ENCODE results near the gene ANKS4B. TPM values are rescaled to one million over a fixed set of nuclear protein-coding genes. Genes with fewer than 3 reads are reported as not detected.

The ANKS4B gene
- total RNA-seq, 1 experiment from 2014 or later, result 0.09 TPM

DNA sequence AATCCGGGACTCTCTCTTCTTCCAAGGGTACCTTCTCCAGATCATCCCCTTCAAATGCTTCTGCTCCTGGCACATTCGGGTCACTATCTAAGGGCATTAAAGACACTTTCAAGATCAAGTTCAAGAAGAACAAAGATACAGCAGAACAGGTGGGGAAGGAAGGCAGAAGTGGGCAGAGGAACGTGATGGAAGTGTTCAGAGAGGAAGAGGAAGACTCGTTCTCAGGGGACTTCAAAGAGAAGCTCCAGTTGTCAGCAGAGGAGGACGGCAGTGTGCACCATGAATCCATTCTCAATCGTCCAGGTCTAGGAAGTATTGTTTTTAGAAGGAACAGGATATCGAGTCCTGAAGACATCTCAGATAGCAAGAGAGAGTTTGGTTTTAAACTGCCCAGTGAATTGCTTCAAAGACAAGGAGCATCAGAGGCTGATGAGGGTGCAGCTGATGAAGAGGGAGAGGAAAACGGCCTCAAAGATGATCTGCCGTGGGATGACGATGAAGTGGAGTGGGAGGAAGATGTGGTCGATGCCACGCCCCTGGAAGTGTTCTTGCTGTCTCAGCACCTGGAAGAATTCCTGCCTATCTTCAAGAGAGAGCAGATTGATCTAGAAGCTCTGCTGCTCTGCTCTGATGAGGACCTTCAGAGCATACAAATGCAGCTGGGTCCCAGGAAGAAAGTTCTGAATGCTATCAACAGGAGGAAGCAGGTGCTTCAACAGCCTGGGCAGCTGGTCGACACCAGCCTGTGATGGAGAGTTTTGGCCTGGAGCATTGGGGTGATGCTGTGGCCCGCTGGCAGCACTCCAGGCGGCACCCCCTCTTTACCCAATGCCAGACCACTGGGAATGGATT lies 16.8 kb downstream of the ANKS4B start:
- Histone ChIP-seq H3K23me2 (ENCODE audit: insufficient read length, low read depth, low read length, poor library complexity, severe bottlenecking) (no peaks in the 10 kb centered on the region), H2BK20ac (ENCODE audit: low read depth, low read length, poor library complexity, severe bottlenecking) (no peak overlapping the region), H2AK5ac (ENCODE audit: insufficient read length, low read length) (no peak overlapping the region), H3K79me2 (ENCODE audit: insufficient read depth, low read length) (no peaks in the 10 kb centered on the region), H3T11ph (ENCODE audit: low read length) (no peak overlapping the region), H2BK5ac (ENCODE audit: insufficient read length, low read length) (no peak overlapping the region), H3K9me3 (ENCODE audit: control insufficient read depth, low read depth, low read length) (no peaks in the 10 kb centered on the region), H3K4me1 (ENCODE audit: insufficient read depth, low read length) (no peaks in the 10 kb centered on the region), H2BK15ac (ENCODE audit: low read depth, low read length) (no peak overlapping the region), H3K9ac (ENCODE audit: extremely low read depth, insufficient read length, low read length) (no peak overlapping the region), H3K4ac (ENCODE audit: low read depth, low read length) (no peak overlapping the region), H2BK120ac (ENCODE audit: low read depth, low read length, poor library complexity, severe bottlenecking) (no peak overlapping the region), H3K27me3 (ENCODE audit: insufficient read depth, low read length) (no peaks in the 10 kb centered on the region), H3K56ac (ENCODE audit: insufficient read length, low read depth, low read length) (no peak overlapping the region), H4K20me1 (ENCODE audit: control insufficient read depth, insufficient read depth, insufficient read length) (no peaks in the 10 kb centered on the region), H3K4me2 (ENCODE audit: insufficient read depth, insufficient read length, low read length) (no peak overlapping the region), H4K91ac (ENCODE audit: insufficient read length, low read depth, low read length) (no peak overlapping the region), H2AFZ (ENCODE audit: low read length) (no peak overlapping the region), H4K5ac (ENCODE audit: insufficient read length, low read depth, low read length) (no peak overlapping the region), H3K23ac (ENCODE audit: insufficient read length, low read depth, low read length) (no peak overlapping the region), H4K8ac (replicated peaks; ENCODE audit: insufficient read length, low read depth, low read length) (no peak overlapping the region), H3K79me1 (ENCODE audit: insufficient read depth, low read depth, low read length, poor library complexity, severe bottlenecking) (no peaks in the 10 kb centered on the region), H3K18ac (ENCODE audit: insufficient read length, low read depth, low read length) (no peak overlapping the region), H3K27ac (ENCODE audit: insufficient read length, low read depth, low read length) (no peak overlapping the region), H3K14ac (ENCODE audit: insufficient read depth, low read length) (no peak overlapping the region), H2BK12ac (ENCODE audit: insufficient read length, low read depth, low read length) (no peak overlapping the region)
- peaks cover 8% of the 10 kb centered on the region in 2 experiments for H3K4me1 Mint-ChIP-seq
- no peak for DNase-seq
- H3K36me3 Mint-ChIP-seq (ENCODE audit: insufficient read depth in 1 of 3, low read depth in 3 of 3), result 0 out of 7 replicates have a peak, but pooled peaks cover 0 to 1% (median 0%) of the 10 kb centered on the region in 3 experiments
- WGBS (ENCODE audit: extremely low coverage, insufficient read length, low lambda C conversion rate), result no CpG with 5 or more reads among the region's 15 CpGs
- H3K27me3 Mint-ChIP-seq (ENCODE audit: low read depth), result peaks cover 11% of the 10 kb centered on the region
- no peaks in the 10 kb centered on the region; a peak in 1 of 5 replicates for H3K9me3 Mint-ChIP-seq
- H3K27ac Mint-ChIP-seq, result no peak overlapping the region
- TF ChIP-seq, protein P1, sequence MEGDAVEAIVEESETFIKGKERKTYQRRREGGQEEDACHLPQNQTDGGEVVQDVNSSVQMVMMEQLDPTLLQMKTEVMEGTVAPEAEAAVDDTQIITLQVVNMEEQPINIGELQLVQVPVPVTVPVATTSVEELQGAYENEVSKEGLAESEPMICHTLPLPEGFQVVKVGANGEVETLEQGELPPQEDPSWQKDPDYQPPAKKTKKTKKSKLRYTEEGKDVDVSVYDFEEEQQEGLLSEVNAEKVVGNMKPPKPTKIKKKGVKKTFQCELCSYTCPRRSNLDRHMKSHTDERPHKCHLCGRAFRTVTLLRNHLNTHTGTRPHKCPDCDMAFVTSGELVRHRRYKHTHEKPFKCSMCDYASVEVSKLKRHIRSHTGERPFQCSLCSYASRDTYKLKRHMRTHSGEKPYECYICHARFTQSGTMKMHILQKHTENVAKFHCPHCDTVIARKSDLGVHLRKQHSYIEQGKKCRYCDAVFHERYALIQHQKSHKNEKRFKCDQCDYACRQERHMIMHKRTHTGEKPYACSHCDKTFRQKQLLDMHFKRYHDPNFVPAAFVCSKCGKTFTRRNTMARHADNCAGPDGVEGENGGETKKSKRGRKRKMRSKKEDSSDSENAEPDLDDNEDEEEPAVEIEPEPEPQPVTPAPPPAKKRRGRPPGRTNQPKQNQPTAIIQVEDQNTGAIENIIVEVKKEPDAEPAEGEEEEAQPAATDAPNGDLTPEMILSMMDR (conservative IDR thresholded peaks at IDR 0.05), result no peak
- no peak overlapping the region for H3K4me3 Mint-ChIP-seq
